Adrenal gland (tissue), 12 donors: ENCODE results near the gene FGFBP2. TPM values are rescaled to one million over a fixed set of nuclear protein-coding genes. Genes with fewer than 3 reads are reported as not detected.

Source experiments
- DNase-seq, 7 donors: peaks; one replicate each; pipeline ENCODE4 v3.0.0-alpha.2; 2019 to 2020
- H3K27ac ChIP-seq, 5 donors: fragments of 200-600 bp; sonication (generic) in 4 of 5; 1 replicate in 3 of 5; 2 replicates in 2 of 5; pipeline versions ENCODE4 v1.5.1 to v1.8.0; 2016 to 2020; ENCODE audit warnings: mild to moderate bottlenecking in 1 of 5
- H3K27me3 ChIP-seq: fragments of 200-600 bp; 2 replicates; pipeline ENCODE4 v1.8.0; 2021
- H3K36me3 ChIP-seq, 2 donors: fragments of 200-600 bp; replicated peaks in 1 of 2; 1 replicate in 1 of 2; 2 replicates in 1 of 2; pipeline versions ENCODE4 v1.5.1 to v1.8.0; 2018 to 2022
- H3K4me1 ChIP-seq, 2 donors: fragments of 200-600 bp; replicated peaks in 1 of 2; 1 replicate in 1 of 2; 2 replicates in 1 of 2; pipeline versions ENCODE4 v1.5.1 to v1.8.0; 2018 to 2021
- H3K4me3 ChIP-seq, 4 donors: fragments of 200-600 bp; sonication (generic) in 3 of 4; one replicate each; pipeline ENCODE4 v1.5.1; 2016 to 2018
- H3K9me3 ChIP-seq, 3 donors: fragments of 200-600 bp; sonication (generic) in 1 of 3; replicated peaks in 1 of 3; 1 replicate in 2 of 3; 2 replicates in 1 of 3; pipeline versions ENCODE4 v1.5.1 to v1.8.0; 2016 to 2021
- POLR2A ChIP-seq, 2 donors: fragments of 450-650 bp; IDR thresholded peaks; one replicate each; pipeline ENCODE4 v1.6.1; 2017; ENCODE audit warnings: antibody characterized with exemption in 2 of 2, mild to moderate bottlenecking in 2 of 2, moderate library complexity in 1 of 2
- WGBS, 4 donors: extraction: QIAGEN DNeasy Blood & Tissue Kit in 2 of 4; methylation state at CpG; one replicate each; pipeline versions ENCODE4 v1.1.5 to v1.1.7; 2013 to 2017; 5-methylcytosine and 5-hydroxymethylcytosine counted together
- intact Hi-C, 2 donors: fragments of 100-400 bp; cut with DNase I; formaldehyde crosslinking; loops; one replicate each; pipeline versions ENCODE4 v1.14.1 to v1.15.0; 2022 to 2023
- polyA plus RNA-seq, 3 donors: library from polyadenylated mRNA; stranded (reverse); fragments of 200-250 nt in 2 of 3; fragments of 350-450 nt in 1 of 3; fragmentation: Illumina TruSeq in 1 of 3; extraction: RNeasy Lipid Tissue Mini Kit (QIAGEN cat#74804) in 1 of 3; gene quantifications; one replicate each; pipeline ENCODE4 v1.2.3, GENCODE V29; 2013 to 2014
- total RNA-seq, 9 donors: library from RNA; depleted of rRNA in 4 of 9; stranded (reverse); fragments of >200 nt in 4 of 9; fragments of 120-200 nt in 1 of 9; fragmentation: NEBNext Ultra II Directional in 1 of 9; extraction: Animal tissue kit (Norgen Biotek cat#: 25700) in 1 of 9; gene quantifications; one replicate each; pipeline versions ENCODE4 v1.1.0 to v1.2.4, GENCODE V29; 2013 to 2023
- TF ChIP-seq, protein P1 (sequence below), 6 experiments: fragments of 450-650 bp in 4 of 6; fragments of 200-600 bp in 2 of 6; sonication (generic) in 1 of 6; IDR thresholded peaks; 1 replicate in 5 of 6; 2 replicates in 1 of 6; pipeline versions ENCODE4 v1.5.1 to v1.8.0; 2016 to 2021; ENCODE audit warnings: antibody characterized with exemption in 6 of 6, mild to moderate bottlenecking in 2 of 6, moderate library complexity in 1 of 6
- donor health status: healthy with polysubstance abuse.
- donor health status: Bipolar disorder and iron deficiency.
- donor health status: DM: yes; HTN: yes; CAD: no.
- donor health status: DM: no; HTN: no; CAD: no.
- donor health status: DM: no; HTN: no; CAD: no.
- donor health status: DM: yes; HTN: yes; CAD: no.

Gene FGFBP2
- total and polyA plus RNA-seq, 12 donors = 0.26 to 2.9 (median 0.94) TPM; not detected in 2

DNA sequence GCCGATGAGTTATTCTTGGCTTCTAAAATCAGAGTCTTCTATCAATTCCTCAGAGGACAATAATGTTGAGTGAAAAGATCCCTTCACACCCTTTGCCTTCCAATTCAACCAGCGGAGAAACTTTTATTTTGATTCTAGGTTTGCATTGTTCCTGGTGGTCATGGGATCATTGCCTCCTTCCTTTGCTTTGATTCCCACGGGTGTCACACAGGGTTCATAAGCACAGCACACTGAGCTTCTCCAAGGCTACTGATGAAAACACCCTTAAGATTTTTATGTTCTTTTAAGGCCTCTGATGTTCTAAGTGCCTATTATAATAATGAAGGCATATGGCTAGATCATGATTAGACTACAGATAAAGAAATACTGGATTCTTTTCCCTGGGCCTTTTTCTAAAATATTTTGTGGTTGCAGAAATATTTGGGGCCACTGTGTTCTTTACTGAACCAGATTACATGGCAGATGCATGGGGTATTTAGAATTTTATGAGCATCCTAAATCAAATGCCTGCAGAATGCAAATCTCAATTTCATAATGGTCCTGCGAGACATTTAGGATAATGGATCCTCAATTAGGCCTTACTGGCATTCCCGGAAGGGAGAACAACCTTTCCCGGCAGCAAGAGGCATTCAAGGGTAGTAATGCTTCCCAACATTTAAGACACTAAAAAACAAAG lies 43.9 kb upstream of the FGFBP2 start:
- no peak overlapping the region for H3K27ac ChIP-seq
- H3K4me3 ChIP-seq = no peak overlapping the region
- no peak for DNase-seq
- WGBS, 4 donors = 77 to 86% (median 82%) methylated on average over 6 of the region's 6 CpGs
- no peaks in the 10 kb centered on the region for H3K9me3 ChIP-seq
- H3K36me3 ChIP-seq = no peaks in the 10 kb centered on the region
- no peaks in the 10 kb centered on the region for H3K4me1 ChIP-seq
- intact Hi-C loops = no loop called here
- H3K27me3 ChIP-seq = no peaks in the 10 kb centered on the region
- TF ChIP-seq, protein P1, sequence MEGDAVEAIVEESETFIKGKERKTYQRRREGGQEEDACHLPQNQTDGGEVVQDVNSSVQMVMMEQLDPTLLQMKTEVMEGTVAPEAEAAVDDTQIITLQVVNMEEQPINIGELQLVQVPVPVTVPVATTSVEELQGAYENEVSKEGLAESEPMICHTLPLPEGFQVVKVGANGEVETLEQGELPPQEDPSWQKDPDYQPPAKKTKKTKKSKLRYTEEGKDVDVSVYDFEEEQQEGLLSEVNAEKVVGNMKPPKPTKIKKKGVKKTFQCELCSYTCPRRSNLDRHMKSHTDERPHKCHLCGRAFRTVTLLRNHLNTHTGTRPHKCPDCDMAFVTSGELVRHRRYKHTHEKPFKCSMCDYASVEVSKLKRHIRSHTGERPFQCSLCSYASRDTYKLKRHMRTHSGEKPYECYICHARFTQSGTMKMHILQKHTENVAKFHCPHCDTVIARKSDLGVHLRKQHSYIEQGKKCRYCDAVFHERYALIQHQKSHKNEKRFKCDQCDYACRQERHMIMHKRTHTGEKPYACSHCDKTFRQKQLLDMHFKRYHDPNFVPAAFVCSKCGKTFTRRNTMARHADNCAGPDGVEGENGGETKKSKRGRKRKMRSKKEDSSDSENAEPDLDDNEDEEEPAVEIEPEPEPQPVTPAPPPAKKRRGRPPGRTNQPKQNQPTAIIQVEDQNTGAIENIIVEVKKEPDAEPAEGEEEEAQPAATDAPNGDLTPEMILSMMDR (IDR thresholded peaks at IDR 0.05) = no peak
- TF ChIP-seq POLR2A (IDR thresholded peaks at IDR 0.05) = no peak

DNA sequence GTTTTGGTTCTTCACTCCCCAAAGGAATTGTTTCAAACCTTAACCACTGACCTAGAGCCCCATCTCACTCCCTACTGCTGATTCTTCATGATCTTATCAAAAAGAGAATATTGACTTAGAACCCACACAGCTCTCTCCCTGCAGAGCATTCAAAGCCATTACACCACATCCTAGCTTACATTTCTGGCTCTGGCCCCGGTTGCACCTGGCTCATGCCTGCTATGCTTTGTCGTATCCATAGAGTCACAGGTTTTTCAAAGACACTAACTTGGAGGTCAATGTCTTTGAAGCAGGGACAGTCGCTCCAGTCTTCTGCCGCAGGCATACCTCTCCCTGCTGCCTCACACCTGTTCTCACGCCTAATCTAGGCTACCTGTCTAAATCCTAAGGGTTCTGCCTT lies 42.7 kb upstream of the FGFBP2 start:
- TF ChIP-seq, protein P1 (IDR thresholded peaks at IDR 0.05) = no peak
- no peak for TF ChIP-seq POLR2A (IDR thresholded peaks at IDR 0.05)
- H3K36me3 ChIP-seq = no peaks in the 10 kb centered on the region
- no peaks in the 10 kb centered on the region for H3K9me3 ChIP-seq
- no peak overlapping the region for H3K27ac ChIP-seq
- no peak overlapping the region for H3K4me3 ChIP-seq
- no peaks in the 10 kb centered on the region for H3K4me1 ChIP-seq
- no peak for DNase-seq
- intact Hi-C loops = no loop called here
- WGBS, 4 donors = 76 to 96% (median 84%) methylated on average over 5 of the region's 5 CpGs
- no peaks in the 10 kb centered on the region for H3K27me3 ChIP-seq

DNA sequence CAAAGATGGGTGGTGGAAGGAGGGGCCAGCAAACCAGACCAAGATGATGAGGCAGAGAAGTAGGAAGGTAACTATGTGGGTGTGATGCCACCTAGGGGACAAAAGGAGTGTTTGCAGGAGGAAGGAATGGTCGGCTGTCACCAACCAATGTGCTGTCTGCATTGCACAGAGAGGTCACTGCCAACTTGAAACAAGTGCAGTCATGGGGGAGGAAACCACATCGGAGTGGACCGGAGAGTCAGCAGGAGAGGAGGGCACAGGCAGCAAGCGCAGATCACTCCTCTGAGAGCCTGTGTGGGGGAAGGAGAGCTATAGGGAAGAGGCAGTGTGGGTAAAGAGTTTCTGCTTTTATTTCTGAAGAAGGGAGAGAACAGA lies 38.5 kb upstream of the FGFBP2 start:
- no peaks in the 10 kb centered on the region for H3K27me3 ChIP-seq
- H3K9me3 ChIP-seq = no peaks in the 10 kb centered on the region
- intact Hi-C loops = loop anchor here (5.0 kb wide), 2 partner anchors 114 to 119 kb away; no protein-coding TSS in a partner anchor
- no peaks in the 10 kb centered on the region for H3K4me1 ChIP-seq
- TF ChIP-seq, protein P1 (IDR thresholded peaks at IDR 0.05) = peak; percentile 68 to 89 (median 82)
- no peak for TF ChIP-seq POLR2A (IDR thresholded peaks at IDR 0.05)
- peak; percentile 39 to 91 (median 67) for DNase-seq
- no peak overlapping the region for H3K27ac ChIP-seq
- no peaks in the 10 kb centered on the region for H3K36me3 ChIP-seq
- no peak overlapping the region for H3K4me3 ChIP-seq
- WGBS, 4 donors = 0 to 4% (median 2%) methylated on average over 4 of the region's 4 CpGs

DNA sequence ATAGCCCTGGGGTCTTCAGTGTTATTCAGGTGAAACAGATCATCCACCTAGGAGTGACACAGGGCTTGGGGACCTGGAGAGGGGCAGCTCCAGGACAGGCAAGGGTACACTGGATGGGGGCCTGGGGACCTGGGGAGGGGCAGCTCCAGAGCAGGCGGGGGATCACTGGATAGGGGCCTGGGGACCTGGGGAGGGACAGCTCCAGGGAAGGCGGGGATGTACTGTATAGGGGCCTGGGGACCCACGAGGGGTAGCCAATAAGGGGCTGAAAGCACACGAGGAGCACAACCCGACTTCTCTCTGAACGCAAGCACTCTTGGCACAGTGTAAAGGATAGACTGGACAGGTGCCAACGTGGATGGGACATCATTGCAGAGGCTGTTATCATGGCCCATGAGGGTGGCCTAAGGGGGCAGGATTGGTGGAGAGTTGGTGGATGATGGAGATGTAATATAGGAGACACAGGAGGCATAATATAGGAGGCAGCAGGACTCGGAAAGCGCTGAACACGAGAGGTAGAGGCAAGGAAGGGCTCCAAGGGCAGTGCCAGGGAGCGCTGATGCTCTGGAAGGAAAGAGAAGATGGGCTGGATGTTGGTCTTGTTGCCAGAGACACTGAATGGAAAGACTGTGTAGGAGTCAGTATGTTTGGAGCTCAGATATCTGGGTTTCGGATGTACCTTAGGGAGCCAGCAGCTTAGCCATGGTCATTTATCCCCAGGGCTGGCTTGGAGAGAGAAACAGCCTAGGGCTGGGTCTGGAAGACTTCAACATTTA lies 37.9 kb upstream of the FGFBP2 start:
- Histone ChIP-seq H3K4me3 (no peak overlapping the region), H3K27ac (no peak overlapping the region), H3K27me3 (no peaks in the 10 kb centered on the region), H3K4me1 (no peaks in the 10 kb centered on the region), H3K9me3 (no peaks in the 10 kb centered on the region), H3K36me3 (no peaks in the 10 kb centered on the region)
- 67 to 73% (median 70%) methylated on average over 11 to 12 of the region's 12 CpGs for WGBS, 4 donors
- TF ChIP-seq, protein P1 (IDR thresholded peaks at IDR 0.05) = no peak
- TF ChIP-seq POLR2A (IDR thresholded peaks at IDR 0.05) = no peak
- intact Hi-C loops = loop anchor here (5.0 kb wide), 2 partner anchors 114 to 119 kb away; no protein-coding TSS in a partner anchor
- peak in 1 of 7 donors; percentile 58 for DNase-seq
